CD14-positive monocyte (primary cell): Measurements from ENCODE around the gene CLTC. TPM values are rescaled to one million over a fixed set of nuclear protein-coding genes. Genes with fewer than 3 reads are reported as not detected.
A peak's percentile ranks its signal among the peaks of the same experiment; 100 is the strongest.

Experiments used
- DNase-seq, 3 donors: peaks; one replicate each; pipeline ENCODE4 v3.0.0-alpha.2; 2011 to 2022
- H2AFZ ChIP-seq: 2 replicates; pipeline ENCODE4 v1.6.0; 2012; ENCODE audit warnings: mild to moderate bottlenecking, low read depth, low read length, inconsistent platforms; ENCODE audit not compliant: insufficient read depth, poor library complexity, severe bottlenecking
- H3K27ac ChIP-seq, 2 donors: 1 replicate in 1 of 2; 2 replicates in 1 of 2; pipeline ENCODE4 v1.5.1; 2012 to 2013; ENCODE audit warnings: low read length in 2 of 2, control low read depth in 1 of 2, inconsistent platforms in 1 of 2, low read depth in 1 of 2, mild to moderate bottlenecking in 1 of 2
- H3K27me3 ChIP-seq, 2 donors: one replicate each; pipeline versions ENCODE4 v1.6.0 to v1.6.1; 2011 to 2013; ENCODE audit warnings: low read length in 2 of 2; ENCODE audit not compliant: control insufficient read depth in 2 of 2, insufficient read depth in 2 of 2
- H3K36me3 ChIP-seq, 2 donors: replicated peaks in 1 of 2; 1 replicate in 1 of 2; 2 replicates in 1 of 2; pipeline versions ENCODE4 v1.5.1 to v1.6.1; 2012 to 2013; ENCODE audit warnings: low read length in 2 of 2, control low read depth in 1 of 2, inconsistent platforms in 1 of 2, mild to moderate bottlenecking in 1 of 2; ENCODE audit not compliant: insufficient read depth in 2 of 2, control insufficient read depth in 1 of 2
- H3K4me1 ChIP-seq, 2 donors: 1 replicate in 1 of 2; 2 replicates in 1 of 2; pipeline versions ENCODE4 v1.5.1 to v1.6.1; 2012 to 2013; ENCODE audit warnings: low read length in 2 of 2, control low read depth in 1 of 2, inconsistent platforms in 1 of 2, mild to moderate bottlenecking in 1 of 2, moderate library complexity in 1 of 2; ENCODE audit not compliant: insufficient read depth in 2 of 2, control insufficient read depth in 1 of 2
- H3K4me2 ChIP-seq: replicated peaks from 2 replicates; pipeline ENCODE3; 2012; ENCODE audit warnings: low read length, moderate library complexity, mild to moderate bottlenecking; ENCODE audit not compliant: poor library complexity, severe bottlenecking; ENCODE audit errors: extremely low read depth
- H3K4me3 ChIP-seq, 3 experiments: fragments of 200-600 bp in 1 of 3; sonication (generic) in 1 of 3; replicated peaks in 1 of 3; 1 replicate in 2 of 3; 2 replicates in 1 of 3; pipeline ENCODE4 v1.5.1; 2011 to 2013; ENCODE audit warnings: low read length in 3 of 3, mild to moderate bottlenecking in 3 of 3, control low read depth in 2 of 3, low read depth in 2 of 3, inconsistent platforms in 1 of 3, moderate library complexity in 1 of 3
- H3K79me2 ChIP-seq: 2 replicates; pipeline ENCODE4 v1.6.0; 2012; ENCODE audit warnings: mild to moderate bottlenecking, control low read depth, inconsistent platforms, low read length, moderate library complexity; ENCODE audit not compliant: insufficient read depth
- H3K9ac ChIP-seq: 2 replicates; pipeline ENCODE4 v1.6.0; 2017; ENCODE audit warnings: low read length, mild to moderate bottlenecking; ENCODE audit not compliant: insufficient read depth, poor library complexity, severe bottlenecking
- H3K9me3 ChIP-seq, 2 donors: replicated peaks in 1 of 2; 1 replicate in 1 of 2; 2 replicates in 1 of 2; pipeline versions ENCODE4 v1.5.1 to v1.6.1; 2012 to 2013; ENCODE audit warnings: low read length in 2 of 2, control low read depth in 1 of 2; ENCODE audit not compliant: control insufficient read depth in 1 of 2, insufficient read depth in 1 of 2
- H4K20me1 ChIP-seq: 2 replicates; pipeline ENCODE4 v1.6.0; 2012; ENCODE audit warnings: mild to moderate bottlenecking, low read length, control low read depth, moderate library complexity; ENCODE audit not compliant: insufficient read depth
- H3K27ac Mint-ChIP-seq, 7 donors: one replicate each; pipeline ENCODE4 v1.8.0; 2020; ENCODE audit warnings: mild to moderate bottlenecking in 7 of 7, mixed read lengths in 7 of 7, moderate library complexity in 6 of 7, inconsistent platforms in 2 of 7
- H3K27me3 Mint-ChIP-seq, 3 donors: one replicate each; pipeline ENCODE4 v1.8.0; 2021 to 2022; ENCODE audit warnings: low read depth in 3 of 3, mild to moderate bottlenecking in 3 of 3, mixed read lengths in 3 of 3, moderate library complexity in 3 of 3, inconsistent platforms in 1 of 3
- H3K36me3 Mint-ChIP-seq, 2 donors: one replicate each; pipeline ENCODE4 v1.8.0; 2020; ENCODE audit warnings: mixed read lengths in 2 of 2, inconsistent platforms in 1 of 2, mild to moderate bottlenecking in 1 of 2
- H3K4me1 Mint-ChIP-seq: one replicate; pipeline ENCODE4 v1.8.0; 2020; ENCODE audit warnings: mild to moderate bottlenecking, mixed read lengths
- H3K4me3 Mint-ChIP-seq, 2 donors: one replicate each; pipeline ENCODE4 v1.8.0; 2020; ENCODE audit warnings: mild to moderate bottlenecking in 2 of 2, mixed read lengths in 2 of 2, moderate library complexity in 1 of 2
- H3K9me3 Mint-ChIP-seq, 7 donors: one replicate each; pipeline ENCODE4 v1.8.0; 2020 to 2022; ENCODE audit warnings: mixed read lengths in 7 of 7, mild to moderate bottlenecking in 6 of 7, moderate library complexity in 6 of 7, inconsistent platforms in 2 of 7
- CTCF ChIP-seq: fragments of 200-600 bp; IDR thresholded peaks from one replicate; pipeline ENCODE4 v1.8.0; 2022; ENCODE audit warnings: antibody characterized with exemption, mild to moderate bottlenecking
- WGBS: methylation state at CpG from one replicate; pipeline ENCODE4 v1.1.5; 2013; ENCODE audit warnings: missing lambda C conversion rate; ENCODE audit not compliant: insufficient coverage; 5-methylcytosine and 5-hydroxymethylcytosine counted together
- intact Hi-C, 2 donors: fragments of 100-400 bp; cut with micrococcal nuclease; formaldehyde crosslinking; loops; one replicate each; pipeline versions ENCODE4 v1.15.0 to v1.15.1; 2023
- polyA plus RNA-seq, 3 donors: library from polyadenylated mRNA; depleted of rRNA in 1 of 3; unstranded in 2 of 3; stranded (reverse) in 1 of 3; fragments of 300-500 nt in 2 of 3; fragments of >200 nt in 1 of 3; fragmentation: Illumina TruSeq in 2 of 3; gene quantifications; 1 replicate in 2 of 3; 2 replicates in 1 of 3; pipeline ENCODE4 v1.2.3, GENCODE V29; 2012 to 2021

CLTC gene
- polyA plus RNA-seq, 3 donors: 63.3 to 102 (median 65.1) TPM

DNA sequence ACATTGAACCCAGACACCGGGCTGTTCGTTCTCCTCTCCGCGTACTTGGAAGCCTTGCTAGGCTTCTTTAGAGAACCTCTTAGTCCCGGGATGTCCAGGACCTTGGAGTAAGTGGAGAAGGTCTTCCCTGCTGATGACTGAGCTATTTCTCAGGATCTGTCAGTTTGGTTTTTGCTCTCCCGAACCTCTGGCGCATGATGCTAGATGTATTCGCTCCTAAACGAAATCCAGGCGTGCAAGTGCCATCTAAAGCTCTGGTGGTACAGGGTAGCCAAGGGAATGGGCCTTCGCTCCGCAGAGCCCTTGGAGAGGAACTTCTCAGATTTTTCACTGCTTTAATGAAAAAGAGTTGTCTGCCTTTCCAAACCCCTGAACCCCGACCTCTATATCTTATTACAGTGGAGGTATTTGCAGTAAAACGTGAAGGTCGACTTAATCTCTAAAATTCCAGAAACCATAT, 88.3 kb downstream of the CLTC start:
- H3K79me2 ChIP-seq: peaks cover 98% of the 10 kb centered on the region
- H2AFZ ChIP-seq: peak overlapping the region; percentile 80
- H3K27ac ChIP-seq: peak overlapping the region; percentile 95 to 99
- WGBS: 0% methylated on average over 9 of the region's 15 CpGs
- peak overlapping the region; percentile 91 for H3K9ac ChIP-seq
- H3K36me3 ChIP-seq: peaks cover 0 to 1% of the 10 kb centered on the region in 2 donors
- H3K27me3 ChIP-seq: no peaks in the 10 kb centered on the region
- peaks cover 42 to 74% of the 10 kb centered on the region in 2 donors for H3K4me1 ChIP-seq
- H3K4me2 ChIP-seq: peak overlapping the region; percentile 85
- no peak for TF ChIP-seq CTCF
- Mint-ChIP-seq H3K27me3 (peaks cover 0 to 2% (median 0%) of the 10 kb centered on the region in 3 donors), H3K36me3 (peaks cover 21 to 35% of the 10 kb centered on the region in 2 donors), H3K27ac (peak overlapping the region; percentile 98 to 100 (median 99)), H3K4me1 (peaks cover 72% of the 10 kb centered on the region), H3K4me3 (peak overlapping the region; percentile 98 to 99), H3K9me3 (peaks cover 0 to 5% (median 0%) of the 10 kb centered on the region in 7 donors)
- peak in 2 of 3 donors; percentile 16 to 17 for DNase-seq
- no peaks in the 10 kb centered on the region for H3K9me3 ChIP-seq
- peaks cover 81% of the 10 kb centered on the region for H4K20me1 ChIP-seq
- peak overlapping the region; percentile 86 to 98 (median 93) for H3K4me3 ChIP-seq
- intact Hi-C loops: no loop called here

DNA sequence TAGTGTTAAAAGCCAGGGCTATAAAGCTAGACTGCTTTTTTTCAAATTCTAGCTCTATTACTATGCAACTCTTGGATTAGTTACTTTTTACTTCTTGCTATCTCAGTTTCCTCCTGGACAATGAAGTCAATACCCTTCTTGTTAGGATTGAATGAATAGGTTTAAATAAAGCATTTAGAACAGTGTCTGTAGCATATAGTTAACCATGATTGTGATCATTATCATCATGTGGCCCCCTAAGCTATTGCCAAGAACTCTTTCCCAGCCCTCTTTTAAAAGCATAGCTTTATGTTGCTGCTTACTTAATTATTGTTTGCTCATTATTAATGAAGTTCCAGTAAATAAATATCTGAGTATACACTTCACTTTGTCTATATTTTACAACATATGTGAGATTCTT, 92.2 kb downstream of the CLTC start:
- Histone ChIP-seq H3K27ac (peak overlapping the region in 1 of 2 donors; percentile 55), H3K4me3 (peak overlapping the region in 1 of 3 experiments; percentile 19)
- H3K27ac Mint-ChIP-seq: peak overlapping the region in 2 of 7 donors; percentile 30 to 42

More for the DNA sequence above, 92.2 kb downstream of the CLTC start:
- Mint-ChIP-seq H3K27me3 (no peaks in the 10 kb centered on the region), H3K4me1 (peaks cover 66% of the 10 kb centered on the region), H3K36me3 (peaks cover 24 to 41% of the 10 kb centered on the region in 2 donors), H3K4me3 (no peak overlapping the region), H3K9me3 (peaks cover 0 to 5% (median 0%) of the 10 kb centered on the region in 7 donors)
- Histone ChIP-seq H3K27me3 (no peaks in the 10 kb centered on the region), H3K9me3 (no peaks in the 10 kb centered on the region), H3K36me3 (peaks cover 0 to 4% of the 10 kb centered on the region in 2 donors), H4K20me1 (peaks cover 92% of the 10 kb centered on the region), H2AFZ (no peak overlapping the region), H3K4me1 (peaks cover 35 to 71% of the 10 kb centered on the region in 2 donors), H3K4me2 (peak overlapping the region; percentile 37), H3K9ac (no peak overlapping the region), H3K79me2 (peaks cover 98% of the 10 kb centered on the region)
- intact Hi-C loops: no loop called here
- DNase-seq: no peak
- TF ChIP-seq CTCF: no peak
